ENCODE data around the gene TOP3B. TPM values are rescaled to one million over a fixed set of nuclear protein-coding genes. Genes with fewer than 3 reads are reported as not detected.

Gene TOP3B, protein sequence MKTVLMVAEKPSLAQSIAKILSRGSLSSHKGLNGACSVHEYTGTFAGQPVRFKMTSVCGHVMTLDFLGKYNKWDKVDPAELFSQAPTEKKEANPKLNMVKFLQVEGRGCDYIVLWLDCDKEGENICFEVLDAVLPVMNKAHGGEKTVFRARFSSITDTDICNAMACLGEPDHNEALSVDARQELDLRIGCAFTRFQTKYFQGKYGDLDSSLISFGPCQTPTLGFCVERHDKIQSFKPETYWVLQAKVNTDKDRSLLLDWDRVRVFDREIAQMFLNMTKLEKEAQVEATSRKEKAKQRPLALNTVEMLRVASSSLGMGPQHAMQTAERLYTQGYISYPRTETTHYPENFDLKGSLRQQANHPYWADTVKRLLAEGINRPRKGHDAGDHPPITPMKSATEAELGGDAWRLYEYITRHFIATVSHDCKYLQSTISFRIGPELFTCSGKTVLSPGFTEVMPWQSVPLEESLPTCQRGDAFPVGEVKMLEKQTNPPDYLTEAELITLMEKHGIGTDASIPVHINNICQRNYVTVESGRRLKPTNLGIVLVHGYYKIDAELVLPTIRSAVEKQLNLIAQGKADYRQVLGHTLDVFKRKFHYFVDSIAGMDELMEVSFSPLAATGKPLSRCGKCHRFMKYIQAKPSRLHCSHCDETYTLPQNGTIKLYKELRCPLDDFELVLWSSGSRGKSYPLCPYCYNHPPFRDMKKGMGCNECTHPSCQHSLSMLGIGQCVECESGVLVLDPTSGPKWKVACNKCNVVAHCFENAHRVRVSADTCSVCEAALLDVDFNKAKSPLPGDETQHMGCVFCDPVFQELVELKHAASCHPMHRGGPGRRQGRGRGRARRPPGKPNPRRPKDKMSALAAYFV
- 10 to 100 TPM; 24.7 to 39.3 (median 29.3) TPM for total RNA-seq

DNA sequence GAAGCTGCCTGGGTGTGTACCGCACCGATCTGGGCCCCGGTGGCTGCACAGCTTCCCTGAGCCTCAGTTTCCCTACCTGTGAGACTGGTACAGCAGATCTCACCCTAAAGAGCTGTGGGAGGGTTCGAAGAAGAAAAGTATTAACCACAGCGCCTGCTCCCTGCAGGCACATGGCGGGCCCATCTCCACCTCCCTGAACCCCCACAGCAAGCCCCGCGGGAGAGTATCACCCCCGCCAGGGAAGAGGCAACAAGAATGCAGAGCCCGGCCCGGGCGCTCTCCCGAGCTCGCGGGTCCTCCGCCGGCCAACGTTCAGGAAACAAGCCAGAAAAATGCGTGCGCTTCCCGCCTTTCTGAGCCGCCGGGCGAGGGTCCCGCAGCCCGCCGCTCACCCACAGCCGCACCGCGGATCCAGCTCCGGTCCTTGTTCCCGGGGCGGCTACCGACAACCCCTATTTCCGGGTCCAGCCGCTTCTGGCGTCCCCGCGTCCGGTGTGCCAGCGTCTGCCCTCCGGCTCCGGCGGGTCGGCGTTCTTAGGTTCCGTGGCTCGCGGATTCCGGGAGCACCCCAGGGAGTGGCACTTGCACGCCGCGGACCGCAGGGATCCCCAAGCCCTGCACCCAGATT lies at the start of gene TOP3B:
Gene TOP3B (minus strand): TSS at position 450 of the 628 bp plus-strand sequence. CDS start 7,078 bp downstream, outside the sequence.
- intact Hi-C loops (cut with DNase I), result no loop called here
- peak; percentile 72 to 79 for DNase-seq
- 0 to 1% methylated on average over 26 to 54 of the region's 54 CpGs for WGBS, 2 donors
- TF ChIP-seq, protein P1, sequence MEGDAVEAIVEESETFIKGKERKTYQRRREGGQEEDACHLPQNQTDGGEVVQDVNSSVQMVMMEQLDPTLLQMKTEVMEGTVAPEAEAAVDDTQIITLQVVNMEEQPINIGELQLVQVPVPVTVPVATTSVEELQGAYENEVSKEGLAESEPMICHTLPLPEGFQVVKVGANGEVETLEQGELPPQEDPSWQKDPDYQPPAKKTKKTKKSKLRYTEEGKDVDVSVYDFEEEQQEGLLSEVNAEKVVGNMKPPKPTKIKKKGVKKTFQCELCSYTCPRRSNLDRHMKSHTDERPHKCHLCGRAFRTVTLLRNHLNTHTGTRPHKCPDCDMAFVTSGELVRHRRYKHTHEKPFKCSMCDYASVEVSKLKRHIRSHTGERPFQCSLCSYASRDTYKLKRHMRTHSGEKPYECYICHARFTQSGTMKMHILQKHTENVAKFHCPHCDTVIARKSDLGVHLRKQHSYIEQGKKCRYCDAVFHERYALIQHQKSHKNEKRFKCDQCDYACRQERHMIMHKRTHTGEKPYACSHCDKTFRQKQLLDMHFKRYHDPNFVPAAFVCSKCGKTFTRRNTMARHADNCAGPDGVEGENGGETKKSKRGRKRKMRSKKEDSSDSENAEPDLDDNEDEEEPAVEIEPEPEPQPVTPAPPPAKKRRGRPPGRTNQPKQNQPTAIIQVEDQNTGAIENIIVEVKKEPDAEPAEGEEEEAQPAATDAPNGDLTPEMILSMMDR (IDR thresholded peaks at IDR 0.05), result no peak
- peak in 1 of 2 donors; percentile 37 for TF ChIP-seq POLR2A (IDR thresholded peaks at IDR 0.05)
- Histone ChIP-seq H3K4me1 (peaks cover 12 to 15% of the 10 kb centered on the region in 2 donors), H3K4me3 (replicated peaks in 1 of 3) (peak within 1 kb of the TSS; percentile 34 to 73 (median 45)), H3K27me3 (no peaks in the 10 kb centered on the region), H3K9me3 (no peaks in the 10 kb centered on the region), H3K36me3 (no peaks in the 10 kb centered on the region), H3K27ac (peak within 1 kb of the TSS in 2 of 3 donors; percentile 61 to 82)

DNA sequence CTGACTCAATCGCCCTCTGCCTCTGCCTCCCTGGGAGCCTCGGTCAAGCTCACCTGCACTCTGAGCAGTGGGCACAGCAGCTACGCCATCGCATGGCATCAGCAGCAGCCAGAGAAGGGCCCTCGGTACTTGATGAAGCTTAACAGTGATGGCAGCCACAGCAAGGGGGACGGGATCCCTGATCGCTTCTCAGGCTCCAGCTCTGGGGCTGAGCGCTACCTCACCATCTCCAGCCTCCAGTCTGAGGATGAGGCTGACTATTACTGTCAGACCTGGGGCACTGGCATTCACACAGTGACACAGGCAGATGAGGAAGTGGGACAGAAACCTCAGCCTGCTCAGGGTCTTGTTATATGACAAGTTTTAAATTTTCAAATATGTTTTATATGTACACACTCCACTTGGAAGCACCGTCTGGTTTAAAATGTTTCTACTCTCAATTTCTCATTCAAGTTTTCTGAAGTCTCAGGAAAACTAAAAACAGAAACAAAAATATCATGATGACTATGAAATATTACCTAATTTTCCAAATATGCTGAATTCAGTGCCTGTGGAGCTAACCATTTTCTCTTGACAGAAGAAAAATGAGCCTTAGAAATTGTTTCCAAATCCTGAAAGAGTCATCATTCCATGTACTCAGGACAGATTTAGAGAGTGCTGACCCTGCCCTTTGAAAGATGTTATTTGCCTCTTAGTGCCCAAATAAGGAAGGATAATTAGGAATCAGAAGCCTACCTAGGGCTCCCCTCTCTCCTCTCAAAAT lies 48.8 kb upstream of the TOP3B start:
- 71 to 86% methylated on average over 7 to 9 of the region's 9 CpGs for WGBS, 2 donors
- no peaks in the 10 kb centered on the region for H3K9me3 ChIP-seq
- H3K27ac ChIP-seq, result no peak overlapping the region
- no peak for DNase-seq
- no peaks in the 10 kb centered on the region for H3K4me1 ChIP-seq
- TF ChIP-seq POLR2A (IDR thresholded peaks at IDR 0.05), result no peak
- TF ChIP-seq, protein P1 (IDR thresholded peaks at IDR 0.05), result no peak
- no peaks in the 10 kb centered on the region for H3K27me3 ChIP-seq
- no peaks in the 10 kb centered on the region for H3K36me3 ChIP-seq
- intact Hi-C loops (cut with DNase I), result no loop called here
- no peak overlapping the region for H3K4me3 ChIP-seq (replicated peaks in 1 of 3)

DNA sequence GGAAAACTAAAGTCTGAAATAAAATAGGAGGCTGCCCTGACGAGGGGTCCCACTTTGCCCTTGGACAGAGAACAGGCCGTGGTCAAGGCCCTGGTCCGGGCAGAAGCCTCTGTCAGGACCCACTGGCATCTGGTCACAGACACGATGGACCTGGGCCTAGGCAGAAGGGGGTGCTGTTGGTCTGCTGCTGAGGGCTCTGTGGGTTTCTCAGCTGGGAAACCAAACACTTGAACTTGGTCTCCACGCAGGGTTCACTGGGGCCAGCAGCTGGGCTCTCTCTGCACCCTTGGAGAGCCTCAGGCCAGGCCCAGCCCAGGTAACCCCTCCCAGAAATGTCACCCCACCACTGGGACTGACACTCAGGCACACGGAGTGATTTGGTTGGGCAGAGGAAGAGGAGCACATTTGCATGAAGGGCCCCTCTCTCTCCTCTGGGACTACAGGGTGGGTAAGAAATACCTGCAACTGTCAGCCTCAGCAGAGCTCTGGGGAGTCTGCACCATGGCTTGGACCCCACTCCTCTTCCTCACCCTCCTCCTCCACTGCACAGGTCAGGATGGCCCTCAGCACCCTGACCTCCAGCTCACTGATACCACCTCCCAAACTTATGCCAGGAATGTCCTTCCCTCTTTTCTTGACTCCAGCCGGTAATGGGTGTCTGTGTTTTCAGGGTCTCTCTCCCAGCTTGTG lies 48.1 kb upstream of the TOP3B start:
- 44 to 55% methylated on average over 5 to 7 of the region's 7 CpGs for WGBS, 2 donors
- intact Hi-C loops (cut with DNase I), result no loop called here
- H3K27ac ChIP-seq, result no peak overlapping the region
- TF ChIP-seq POLR2A (IDR thresholded peaks at IDR 0.05), result no peak
- TF ChIP-seq, protein P1 (IDR thresholded peaks at IDR 0.05), result no peak
- DNase-seq, result no peak
- H3K9me3 ChIP-seq, result no peaks in the 10 kb centered on the region
- H3K4me3 ChIP-seq (replicated peaks in 1 of 3), result no peak overlapping the region
- no peaks in the 10 kb centered on the region for H3K4me1 ChIP-seq
- no peaks in the 10 kb centered on the region for H3K27me3 ChIP-seq
- no peaks in the 10 kb centered on the region for H3K36me3 ChIP-seq

DNA sequence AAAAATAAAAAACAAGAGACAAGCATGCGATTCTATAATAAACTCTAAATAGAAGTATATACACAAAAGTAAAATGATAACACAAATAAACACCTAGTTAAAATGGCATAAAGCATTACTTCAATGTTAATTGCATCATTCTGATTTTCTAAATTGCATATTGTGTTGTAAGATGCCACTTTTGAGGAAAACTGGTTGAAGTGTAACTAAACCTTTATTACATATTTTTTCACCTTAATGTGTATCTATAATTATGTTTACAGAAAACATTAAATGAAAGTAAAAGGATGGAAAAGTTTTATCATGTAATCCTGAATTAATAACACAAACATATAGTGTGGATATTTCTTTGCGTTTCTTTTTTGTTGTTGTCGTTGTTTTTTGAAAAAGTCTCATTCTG lies 45.4 kb upstream of the TOP3B start:
- H3K4me3 ChIP-seq (replicated peaks in 1 of 3), result no peak overlapping the region
- no peak for TF ChIP-seq POLR2A (IDR thresholded peaks at IDR 0.05)
- TF ChIP-seq, protein P1 (IDR thresholded peaks at IDR 0.05), result no peak
- H3K4me1 ChIP-seq, result no peaks in the 10 kb centered on the region
- no peaks in the 10 kb centered on the region for H3K9me3 ChIP-seq
- no peak overlapping the region for H3K27ac ChIP-seq
- no peak for DNase-seq
- intact Hi-C loops (cut with DNase I), result no loop called here
- H3K36me3 ChIP-seq, result no peaks in the 10 kb centered on the region
- 93 to 95% methylated on average over 3 of the region's 3 CpGs for WGBS, 2 donors
- H3K27me3 ChIP-seq, result no peaks in the 10 kb centered on the region
